Adipose tissue (tissue), 3 donors: ENCODE measurements around the gene CHRNA1. TPM values are rescaled to one million over a fixed set of nuclear protein-coding genes. Genes with fewer than 3 reads are reported as not detected.

Source experiments
- H3K27ac ChIP-seq: one replicate; pipeline ENCODE4 v1.5.1; 2013; ENCODE audit warnings: low read depth, low read length
- WGBS, 3 donors: extraction: QIAGEN DNeasy Blood & Tissue Kit; methylation state at CpG; one replicate each; pipeline ENCODE4 v1.1.7; 2013; 5-methylcytosine and 5-hydroxymethylcytosine counted together
- polyA plus RNA-seq, 3 donors: library from polyadenylated mRNA; stranded (reverse); fragments of 200-250 nt; gene quantifications; one replicate each; pipeline ENCODE4 v1.2.3, GENCODE V29; 2013
- donor health status: healthy with polysubstance abuse.
- donor health status: Bipolar disorder and iron deficiency.
- donor health status: healthy.

The CHRNA1 gene
- polyA plus RNA-seq = under 1 TPM in 2 of 3 donors, not detected in 1; 0.06 to 0.18 TPM

GRCh38 chr2:174764280-174765255, at the start of gene CHRNA1:
Gene CHRNA1 (minus strand): TSS chr2:174764472. CDS start chr2:174764394, 78 bp downstream.
- no peak within 1 kb of the TSS for H3K27ac ChIP-seq
- WGBS, 3 donors = 83 to 87% (median 84%) methylated on average over 13 of the region's 13 CpGs

- WGBS, 3 donors = 96 to 99% (median 99%) methylated on average over 7 of the region's 7 CpGs
These were observed 47.8 kb upstream of the CHRNA1 start for GRCh38 chr2:174812037-174812436.

GRCh38 chr2:174807931-174808330, 43.7 kb upstream of the CHRNA1 start:
- 72 to 80% (median 79%) methylated on average over 1 of the region's 1 CpG for WGBS, 3 donors
- no peak overlapping the region for H3K27ac ChIP-seq

More at GRCh38 chr2:174812037-174812436, 47.8 kb upstream of the CHRNA1 start:
- no peak overlapping the region for H3K27ac ChIP-seq

- WGBS, 3 donors = 58 to 88% (median 63%) methylated on average over 1 of the region's 1 CpG
- H3K27ac ChIP-seq = no peak overlapping the region
These were observed 41.5 kb upstream of the CHRNA1 start for GRCh38 chr2:174805803-174806202.

- no peak overlapping the region for H3K27ac ChIP-seq
- WGBS, 3 donors = 92 to 93% (median 92%) methylated on average over 4 of the region's 4 CpGs
These were observed 38.2 kb upstream of the CHRNA1 start for GRCh38 chr2:174802459-174802858.

GRCh38 chr2:174800436-174801205, 36.3 kb upstream of the CHRNA1 start:
- no peak overlapping the region for H3K27ac ChIP-seq
- WGBS, 3 donors = 87 to 91% (median 91%) methylated on average over 8 of the region's 8 CpGs

GRCh38 chr2:174798801-174799200, 34.5 kb upstream of the CHRNA1 start:
- no peak overlapping the region for H3K27ac ChIP-seq
- WGBS, 3 donors = 43 to 93% (median 86%) methylated on average over 1 of the region's 1 CpG

- WGBS, 3 donors = 57 to 80% (median 66%) methylated on average over 1 of the region's 1 CpG
- no peak overlapping the region for H3K27ac ChIP-seq
These were observed 33.6 kb upstream of the CHRNA1 start for GRCh38 chr2:174797781-174798276.

- no peak overlapping the region for H3K27ac ChIP-seq
These were observed 32.1 kb upstream of the CHRNA1 start for GRCh38 chr2:174796319-174796771.

GRCh38 chr2:174794851-174795374, 30.6 kb upstream of the CHRNA1 start:
- H3K27ac ChIP-seq = no peak overlapping the region
- 88 to 91% (median 89%) methylated on average over 3 of the region's 3 CpGs for WGBS, 3 donors

GRCh38 chr2:174792309-174793025, 28.2 kb upstream of the CHRNA1 start:
- no peak overlapping the region for H3K27ac ChIP-seq
- 59 to 71% (median 67%) methylated on average over 7 of the region's 7 CpGs for WGBS, 3 donors

GRCh38 chr2:174791746-174792280, 27.5 kb upstream of the CHRNA1 start:
- 78 to 83% (median 79%) methylated on average over 7 of the region's 7 CpGs for WGBS, 3 donors
- no peak overlapping the region for H3K27ac ChIP-seq

- H3K27ac ChIP-seq = no peak overlapping the region
- WGBS, 3 donors = 67 to 90% (median 75%) methylated on average over 8 of the region's 8 CpGs
These were observed 26.7 kb upstream of the CHRNA1 start for GRCh38 chr2:174791020-174791419.

- no peak overlapping the region for H3K27ac ChIP-seq
- 84 to 91% (median 89%) methylated on average over 16 of the region's 16 CpGs for WGBS, 3 donors
These were observed 24.7 kb upstream of the CHRNA1 start for GRCh38 chr2:174789001-174789400.

GRCh38 chr2:174788291-174788929, 24.1 kb upstream of the CHRNA1 start:
- WGBS, 3 donors = 52 to 68% (median 63%) methylated on average over 13 to 15 of the region's 15 CpGs
- H3K27ac ChIP-seq = no peak overlapping the region

- 76 to 85% (median 81%) methylated on average over 5 of the region's 5 CpGs for WGBS, 3 donors
- H3K27ac ChIP-seq = no peak overlapping the region
These were observed 23.4 kb upstream of the CHRNA1 start for GRCh38 chr2:174787487-174788205.
